IPS-18c (cell line): ENCODE measurements around the gene CDKN1A.
"Not testable (repeated sequence)": the region's sequence is repeated elsewhere in the genome, so short reads cannot be mapped to it uniquely, and the experiment has no call there.

Experiments used
- H3K4me3 ChIP-seq: 2 replicates; pipeline ENCODE4 v1.7.0; 2013; ENCODE audit warnings: low read depth, mild to moderate bottlenecking, low read length, moderate library complexity; ENCODE audit not compliant: insufficient read depth
- H3K9me3 ChIP-seq: one replicate; pipeline ENCODE4 v1.6.1; 2013; ENCODE audit warnings: mild to moderate bottlenecking, low read length, moderate library complexity; ENCODE audit not compliant: control insufficient read depth, insufficient read depth

CDKN1A gene

GRCh38 chr6:36650848-36651478, 27.6 kb upstream of the CDKN1A start:
- Histone ChIP-seq H3K4me3 (no peak overlapping the region), H3K9me3 (no peaks in the 10 kb centered on the region)

GRCh38 chr6:36651659-36652379, 26.7 kb upstream of the CDKN1A start:
- no peak overlapping the region for H3K4me3 ChIP-seq
- H3K9me3 ChIP-seq: no peaks in the 10 kb centered on the region

- not testable (repeated sequence) for H3K4me3 ChIP-seq, H3K9me3 ChIP-seq
Observed at GRCh38 chr6:36654469-36654868, 24.0 kb upstream of the CDKN1A start.

GRCh38 chr6:36655085-36655724, 23.3 kb upstream of the CDKN1A start:
- H3K4me3 ChIP-seq: no peak overlapping the region
- no peaks in the 10 kb centered on the region for H3K9me3 ChIP-seq

- no peak overlapping the region for H3K4me3 ChIP-seq
- no peaks in the 10 kb centered on the region for H3K9me3 ChIP-seq
Observed at GRCh38 chr6:36656441-36656840, 22.1 kb upstream of the CDKN1A start.

- Histone ChIP-seq H3K4me3 (no peak overlapping the region), H3K9me3 (no peaks in the 10 kb centered on the region)
Observed at GRCh38 chr6:36657271-36657670, 21.2 kb upstream of the CDKN1A start.

- Histone ChIP-seq H3K4me3 (no peak overlapping the region), H3K9me3 (no peaks in the 10 kb centered on the region)
Observed at GRCh38 chr6:36657942-36658544, 20.5 kb upstream of the CDKN1A start.

GRCh38 chr6:36659271-36659670, 19.2 kb upstream of the CDKN1A start:
- Histone ChIP-seq H3K4me3 (no peak overlapping the region), H3K9me3 (no peaks in the 10 kb centered on the region)

- Histone ChIP-seq H3K9me3 (no peaks in the 10 kb centered on the region), H3K4me3 (peak overlapping the region; percentile 21; the same call in 1 of the 2 replicates)
Observed at GRCh38 chr6:36660771-36661471, 17.6 kb upstream of the CDKN1A start.

- Histone ChIP-seq H3K4me3 (no peak overlapping the region), H3K9me3 (no peaks in the 10 kb centered on the region)
Observed at GRCh38 chr6:36662380-36662779, 16.1 kb upstream of the CDKN1A start.

- Histone ChIP-seq H3K9me3 (no peaks in the 10 kb centered on the region), H3K4me3 (no peak overlapping the region)
Observed at GRCh38 chr6:36662827-36663256, 15.7 kb upstream of the CDKN1A start.

- Histone ChIP-seq H3K4me3 (no peak overlapping the region), H3K9me3 (no peaks in the 10 kb centered on the region)
Observed at GRCh38 chr6:36663504-36664446, 14.7 kb upstream of the CDKN1A start.

- Histone ChIP-seq H3K9me3 (no peaks in the 10 kb centered on the region), H3K4me3 (no peak overlapping the region)
Observed at GRCh38 chr6:36665180-36665579, 13.3 kb upstream of the CDKN1A start.

- H3K9me3 ChIP-seq: no peaks in the 10 kb centered on the region
- H3K4me3 ChIP-seq: no peak overlapping the region
Observed at GRCh38 chr6:36666287-36666686, 12.2 kb upstream of the CDKN1A start.

GRCh38 chr6:36666826-36667591, 11.5 kb upstream of the CDKN1A start:
- H3K4me3 ChIP-seq: no peak overlapping the region

GRCh38 chr6:36668591-36668990, 9.9 kb upstream of the CDKN1A start:
- H3K4me3 ChIP-seq: no peak overlapping the region
- H3K9me3 ChIP-seq: no peaks in the 10 kb centered on the region

More at GRCh38 chr6:36666826-36667591, 11.5 kb upstream of the CDKN1A start:
- H3K9me3 ChIP-seq: no peaks in the 10 kb centered on the region
